Measurements from ENCODE around the gene EAF1.
"Not testable (repeated sequence)": the region's sequence is repeated elsewhere in the genome, so short reads cannot be mapped to it uniquely, and the experiment has no call there.

EAF1 gene

DNA sequence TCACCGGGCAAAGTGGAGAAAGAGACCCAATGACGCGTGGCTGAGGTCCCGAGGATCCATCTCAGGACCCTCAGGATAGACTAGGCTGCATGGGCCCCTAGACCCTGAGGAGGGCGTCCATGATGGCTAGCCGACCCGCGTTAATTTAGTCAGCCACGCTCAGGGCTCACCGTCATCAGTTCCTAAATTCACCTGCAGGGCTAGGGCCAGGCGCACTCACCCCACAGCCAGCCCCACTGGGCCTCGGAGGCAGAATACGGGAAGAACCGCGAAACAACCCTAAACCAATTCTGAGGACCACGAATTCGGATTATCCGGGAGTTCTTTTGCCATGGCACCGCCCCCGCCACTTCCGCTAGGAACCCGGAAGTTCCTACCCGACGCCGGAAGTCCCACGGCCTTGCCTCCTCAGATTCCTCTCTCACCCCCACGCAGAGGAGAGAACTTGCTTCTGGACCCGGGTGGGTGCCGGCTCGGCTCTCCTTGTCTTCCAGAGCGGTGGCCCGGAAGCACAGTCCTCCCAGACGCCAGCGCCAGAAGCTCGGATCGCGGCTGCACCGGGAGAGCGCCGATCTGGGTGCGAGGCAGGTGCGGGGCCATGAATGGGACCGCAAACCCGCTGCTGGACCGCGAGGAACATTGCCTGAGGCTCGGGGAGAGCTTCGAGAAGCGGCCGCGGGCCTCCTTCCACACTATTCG lies at the start of gene EAF1, which contains the start of gene METTL6:
TSS of gene EAF1 (plus strand) at position 417 of the 699 bp plus-strand sequence. CDS start at position 599, 182 bp downstream.
TSS of gene METTL6 (minus strand) at position 363 of the 699 bp plus-strand sequence. CDS start 1,033 bp downstream, outside the sequence.
- peak; percentile 85 for DNase-seq (ENCODE audit: low read depth, low spot score)

- peak; percentile 95 for DNase-seq (ENCODE audit: low read depth, low spot score)
Observed at GRCh38 chr3:15377961-15378791, 49.2 kb upstream of the EAF1 start.

DNA sequence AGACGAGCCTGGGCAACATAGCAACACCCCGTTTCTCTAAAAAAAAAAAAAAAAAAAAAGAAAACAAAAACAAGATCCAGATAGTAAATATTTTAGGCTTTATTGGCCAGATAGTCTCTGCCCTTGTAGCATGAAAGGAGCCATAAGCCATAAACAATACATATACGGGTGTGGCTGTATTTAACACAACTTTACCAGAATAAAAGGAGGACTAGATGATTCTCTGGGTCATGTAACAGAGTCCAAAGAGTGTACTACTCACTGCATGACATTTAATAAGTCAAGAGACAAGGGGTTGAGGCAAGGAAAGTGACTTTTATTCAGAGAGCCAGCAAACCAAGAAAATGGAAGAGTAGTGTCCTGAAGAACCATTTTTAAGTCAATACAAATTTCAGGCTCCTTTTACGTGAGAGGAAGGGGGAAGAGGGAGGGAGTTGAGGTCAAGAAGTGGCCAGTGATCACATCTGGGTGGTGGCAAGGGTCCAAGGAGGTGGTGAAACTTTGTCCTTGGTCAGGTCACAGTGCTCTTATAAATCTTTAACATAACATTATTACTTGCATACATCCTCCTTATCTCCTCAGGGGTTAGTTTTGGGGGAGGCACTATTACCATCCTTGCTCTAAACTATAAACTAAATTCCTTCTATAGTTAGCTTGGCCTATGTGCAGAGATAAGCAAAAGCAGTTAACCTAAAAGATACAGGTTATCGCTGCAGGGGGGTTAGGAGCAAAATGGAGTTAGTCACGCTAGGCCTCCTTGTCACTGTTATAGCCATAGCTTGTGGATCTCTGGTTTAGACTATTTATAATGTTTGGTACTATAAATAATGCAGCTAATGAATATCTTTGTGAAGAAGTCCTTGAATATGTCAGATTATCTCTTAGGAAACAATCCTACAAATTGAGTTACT lies 46.2 kb upstream of the EAF1 start:
- no peak for DNase-seq (ENCODE audit: low read depth, low spot score)

DNA sequence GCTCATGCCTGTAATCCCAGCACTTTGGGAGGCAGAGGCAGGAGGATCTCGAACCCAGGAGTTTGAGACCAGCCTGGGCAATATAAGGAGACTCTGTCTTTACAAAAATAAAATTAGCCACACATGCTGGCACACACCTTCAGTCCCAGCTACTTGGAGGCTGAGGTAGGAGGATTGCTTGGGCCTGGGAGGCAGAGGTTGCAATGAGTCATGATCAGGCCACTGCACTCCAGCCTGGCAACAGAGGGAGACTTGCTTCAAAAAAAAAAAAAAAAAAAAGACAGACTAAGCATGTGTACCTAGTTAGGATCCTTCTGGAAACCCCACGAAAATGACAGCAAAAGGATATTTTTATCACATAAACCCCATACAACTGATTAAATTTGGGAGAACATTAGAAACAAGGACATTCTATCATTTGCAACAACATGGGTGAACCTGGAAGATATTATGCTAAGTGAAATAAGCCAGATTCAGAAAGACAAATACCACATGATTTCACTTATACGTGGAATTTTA lies 44.9 kb upstream of the EAF1 start:
- DNase-seq (ENCODE audit: low read depth, low spot score), result no peak

DNA sequence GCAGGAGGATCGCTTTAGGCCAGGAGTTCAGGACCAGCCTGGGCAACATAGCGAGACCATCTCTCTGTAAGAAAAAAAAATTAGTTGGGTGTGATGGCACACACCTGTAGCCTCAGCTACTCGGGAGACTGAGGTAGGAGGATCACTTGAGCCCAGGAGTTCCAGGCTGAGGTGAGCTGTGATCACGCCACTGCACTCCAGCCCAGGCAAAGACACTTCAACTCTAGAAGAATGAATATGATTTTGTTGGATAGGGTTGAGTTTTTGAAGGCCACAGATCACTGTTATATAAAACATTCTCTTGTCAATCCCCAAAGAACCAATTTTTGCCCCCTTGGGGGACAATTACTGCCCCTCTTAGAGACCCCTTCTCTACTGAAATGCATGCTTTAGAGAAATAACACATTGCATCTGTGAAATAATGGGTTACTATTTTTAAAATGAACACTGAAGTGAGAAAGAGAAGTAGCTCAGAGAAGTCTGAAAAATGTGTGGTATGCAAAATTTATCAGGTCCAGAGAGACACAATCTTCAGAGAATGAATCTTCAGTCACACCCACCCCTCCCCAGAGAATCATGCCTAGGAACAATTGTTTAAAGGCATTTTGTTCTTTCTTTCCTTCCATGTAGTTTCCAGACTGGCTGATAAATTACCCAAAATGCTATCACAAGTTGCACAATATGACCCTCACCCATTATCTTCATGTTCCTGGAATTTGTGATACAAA lies 42.7 kb upstream of the EAF1 start:
- DNase-seq (ENCODE audit: low read depth, low spot score), result no peak

GRCh38 chr3:15385238-15385695 lies 42.1 kb upstream of the EAF1 start:
- not testable (repeated sequence) for DNase-seq (ENCODE audit: low read depth, low spot score)

- no peak for DNase-seq (ENCODE audit: low read depth, low spot score)
Observed at GRCh38 chr3:15385901-15386653, 41.3 kb upstream of the EAF1 start.

DNA sequence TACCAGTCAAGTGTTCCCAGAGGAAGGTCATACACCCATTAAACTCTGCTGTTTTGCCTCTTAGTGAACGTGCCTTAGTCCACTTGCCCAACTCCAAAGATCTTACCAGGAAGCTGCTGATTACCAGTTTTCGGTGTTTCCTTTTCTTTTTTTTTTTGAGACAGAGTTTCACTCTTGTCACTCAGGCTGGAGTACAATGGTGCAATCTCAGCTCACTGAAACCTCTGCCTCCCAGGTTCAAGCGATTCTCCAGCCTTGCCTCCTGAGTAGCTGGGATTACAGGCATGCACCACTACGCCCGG lies 40.8 kb upstream of the EAF1 start:
- not testable (repeated sequence) for DNase-seq (ENCODE audit: low read depth, low spot score)

- DNase-seq (ENCODE audit: low read depth, low spot score), result no peak
Observed at GRCh38 chr3:15387171-15387581, 40.2 kb upstream of the EAF1 start.

DNA sequence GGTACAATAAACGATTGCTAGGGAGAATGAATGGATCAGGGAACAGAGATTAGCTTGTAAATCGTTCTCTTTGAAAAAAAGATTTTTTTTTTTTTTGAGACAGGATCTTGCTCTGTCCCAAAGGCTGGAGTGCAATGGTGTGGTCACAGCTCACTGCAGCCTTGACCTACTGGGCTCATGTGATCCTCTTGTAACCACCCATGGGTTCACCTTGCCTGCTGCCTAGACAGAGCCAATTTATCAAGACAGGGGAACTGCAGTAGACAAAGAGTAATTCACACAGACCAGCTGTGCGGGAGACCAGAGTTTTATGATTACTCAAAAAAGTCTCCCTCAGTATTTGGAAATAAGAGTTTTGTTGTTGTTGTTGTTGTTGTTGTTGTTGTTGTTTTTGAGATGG lies 39.7 kb upstream of the EAF1 start:
- DNase-seq (ENCODE audit: low read depth, low spot score), result no peak

- not testable (repeated sequence) for DNase-seq (ENCODE audit: low read depth, low spot score)
Observed at GRCh38 chr3:15388335-15388734, 39.1 kb upstream of the EAF1 start.

GRCh38 chr3:15390460-15390859 lies 36.9 kb upstream of the EAF1 start:
- no peak for DNase-seq (ENCODE audit: low read depth, low spot score)

- no peak for DNase-seq (ENCODE audit: low read depth, low spot score)
Observed at GRCh38 chr3:15391007-15391406, 36.4 kb upstream of the EAF1 start.

- not testable (repeated sequence) for DNase-seq (ENCODE audit: low read depth, low spot score)
Observed at GRCh38 chr3:15393252-15393651, 34.1 kb upstream of the EAF1 start.

GRCh38 chr3:15398731-15399133 lies 28.7 kb upstream of the EAF1 start:
- DNase-seq (ENCODE audit: low read depth, low spot score), result peak; percentile 33

DNA sequence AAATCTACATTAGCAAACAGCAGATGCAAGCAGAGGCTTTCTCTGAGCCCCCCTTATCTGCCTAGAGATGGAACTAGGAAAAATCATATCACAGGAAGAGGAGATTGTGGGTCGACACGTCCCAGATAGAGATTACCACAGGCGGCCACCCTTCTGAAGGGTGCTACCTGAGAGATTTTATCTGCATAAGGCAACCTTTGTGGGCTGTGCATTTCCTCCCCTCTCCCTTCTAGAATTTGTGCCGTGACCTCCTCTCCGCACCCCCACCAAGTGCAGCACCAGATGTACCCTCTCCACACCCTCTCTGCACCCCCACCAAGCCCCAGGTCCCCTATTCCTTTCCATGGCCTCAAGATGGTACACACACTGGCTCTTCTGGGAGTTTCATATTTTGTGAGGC lies 27.4 kb upstream of the EAF1 start:
- no peak for DNase-seq (ENCODE audit: low read depth, low spot score)

DNA sequence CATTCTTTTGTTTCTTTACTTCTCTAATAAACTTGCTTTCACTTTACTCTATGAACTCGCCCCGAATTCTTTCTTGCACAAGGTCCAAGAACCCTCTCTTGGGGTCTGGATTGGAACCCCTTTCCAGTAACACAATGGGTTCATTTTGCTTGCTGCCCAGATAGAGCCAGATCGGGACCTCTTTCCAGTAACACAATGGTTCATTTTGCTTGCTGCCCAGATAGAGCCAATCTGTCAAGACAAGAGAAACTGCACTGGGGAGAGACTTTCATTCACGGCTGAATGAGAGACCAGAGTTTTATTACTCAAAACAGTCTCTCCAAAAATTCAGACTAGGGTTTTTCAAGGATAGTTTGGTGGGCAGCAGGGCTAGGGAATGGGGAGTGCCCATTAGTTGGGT lies 25.5 kb upstream of the EAF1 start:
- no peak for DNase-seq (ENCODE audit: low read depth, low spot score)

GRCh38 chr3:15403495-15403894 lies 23.9 kb upstream of the EAF1 start:
- DNase-seq (ENCODE audit: low read depth, low spot score), result no peak

DNA sequence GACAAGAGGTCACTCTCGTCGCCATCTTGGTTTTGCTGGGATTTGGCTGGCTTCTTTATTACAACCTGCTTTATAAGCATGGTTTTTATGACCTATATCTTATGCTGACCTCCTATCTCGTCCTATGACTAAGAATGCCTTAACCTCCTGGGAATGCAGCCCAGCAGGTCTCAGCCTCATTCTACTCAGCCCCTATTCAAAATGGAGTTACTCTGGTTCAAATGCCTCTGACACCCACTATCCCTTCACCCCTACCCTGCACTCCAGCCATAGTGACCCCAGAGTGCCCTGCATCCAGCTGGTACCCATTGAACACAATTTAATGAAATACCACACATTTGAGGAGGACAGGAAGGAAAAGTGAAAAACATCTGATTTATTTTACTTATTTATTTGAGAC lies 23.4 kb upstream of the EAF1 start:
- DNase-seq (ENCODE audit: low read depth, low spot score), result no peak

DNA sequence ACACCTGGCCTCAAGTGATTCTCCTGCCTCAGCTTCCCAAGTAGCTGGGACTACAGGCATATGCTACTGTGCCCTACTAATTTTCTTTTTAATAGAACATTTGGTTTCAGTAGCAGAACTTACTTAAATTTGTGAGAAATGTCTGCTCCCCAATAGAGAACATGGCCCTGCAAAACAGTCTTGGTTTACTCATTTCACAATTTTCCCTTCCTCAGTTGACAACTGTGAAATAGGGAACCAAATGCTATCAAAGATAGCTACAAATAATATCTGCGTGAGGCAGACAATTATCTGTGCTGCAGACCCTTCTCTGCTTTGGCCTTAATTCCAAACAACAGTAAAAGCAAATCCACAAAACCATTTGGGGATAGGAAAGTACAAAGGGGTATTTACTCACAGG lies 22.6 kb upstream of the EAF1 start:
- DNase-seq (ENCODE audit: low read depth, low spot score), result no peak

All from ELF-1 (cell line).